Stimulated activated CD8-positive, alpha-beta memory T cell treated with anti-CD3 and anti-CD28 coated beads, Interleukin-12 subunit alpha, Interleukin-12 subunit beta, amount 100 ng/mL, for 24 hours (primary cell): Measurements from ENCODE around the gene ARFIP1.
"Not testable (repeated sequence)": the region's sequence is repeated elsewhere in the genome, so short reads cannot be mapped to it uniquely, and the experiment has no call there.

Source experiments
- DNase-seq: peaks from one replicate; pipeline ENCODE4 v3.0.0-alpha.2; 2020; ENCODE audit errors: extremely low read depth

The ARFIP1 gene

GRCh38 chr4:152896811-152897210 lies 117.1 kb downstream of the ARFIP1 start:
- no peak for DNase-seq

GRCh38 chr4:152898133-152898532 lies 118.4 kb downstream of the ARFIP1 start:
- not testable (repeated sequence) for DNase-seq

GRCh38 chr4:152898606-152899005 lies 118.9 kb downstream of the ARFIP1 start:
- DNase-seq = no peak

- DNase-seq = no peak
Observed at GRCh38 chr4:152900395-152900794, 120.6 kb downstream of the ARFIP1 start.

- DNase-seq = no peak
Observed at GRCh38 chr4:152901205-152901604, 121.5 kb downstream of the ARFIP1 start.

GRCh38 chr4:152903658-152904057 lies 123.9 kb downstream of the ARFIP1 start:
- DNase-seq = no peak

- no peak for DNase-seq
Observed at GRCh38 chr4:152909901-152910300, 130.1 kb downstream of the ARFIP1 start.

- DNase-seq = no peak
Observed at GRCh38 chr4:152910521-152910920, 130.8 kb downstream of the ARFIP1 start.

- no peak for DNase-seq
Observed at GRCh38 chr4:152917543-152918395, 138.0 kb downstream of the ARFIP1 start.

GRCh38 chr4:152919826-152920225 lies 140.1 kb downstream of the ARFIP1 start:
- DNase-seq = no peak

GRCh38 chr4:152920768-152921167 lies 141.0 kb downstream of the ARFIP1 start:
- DNase-seq = no peak

- DNase-seq = no peak
Observed at GRCh38 chr4:152921284-152921683, 141.5 kb downstream of the ARFIP1 start.

- no peak for DNase-seq
Observed at GRCh38 chr4:152925851-152926250, 146.1 kb downstream of the ARFIP1 start.

- no peak for DNase-seq
Observed at GRCh38 chr4:152926959-152927358, 147.2 kb downstream of the ARFIP1 start.

GRCh38 chr4:152927737-152928136 lies 148.0 kb downstream of the ARFIP1 start:
- no peak for DNase-seq

GRCh38 chr4:152928286-152928685 lies 148.5 kb downstream of the ARFIP1 start:
- no peak for DNase-seq

GRCh38 chr4:152929888-152930287 lies 150.1 kb downstream of the ARFIP1 start:
- DNase-seq = no peak

GRCh38 chr4:152935143-152935542 lies 155.4 kb downstream of the ARFIP1 start:
- no peak for DNase-seq

GRCh38 chr4:152935631-152936445 lies 156.1 kb downstream of the ARFIP1 start, which contains the start of gene FHDC1:
Gene FHDC1, plus strand, starts transcription at chr4:152936323. Its CDS starts 6,735 bp downstream, at chr4:152943058.
- DNase-seq = no peak

- no peak for DNase-seq
Observed at GRCh38 chr4:152936446-152937335, 156.9 kb downstream of the ARFIP1 start.

- no peak for DNase-seq
Observed at GRCh38 chr4:152937336-152938236, 157.8 kb downstream of the ARFIP1 start.
